HUES6 (cell line): ENCODE measurements around the gene BMP2K.

Experiments
- H3K27ac ChIP-seq: 2 replicates; pipeline ENCODE4 v1.7.0; 2013; ENCODE audit warnings: low read depth, mild to moderate bottlenecking, low read length, inconsistent platforms
- H3K27me3 ChIP-seq: 2 replicates; pipeline ENCODE4 v1.6.1; 2013; ENCODE audit warnings: low read length; ENCODE audit not compliant: control insufficient read depth, insufficient read depth
- H3K36me3 ChIP-seq: 2 replicates; pipeline ENCODE4 v1.6.1; 2013; ENCODE audit warnings: low read length; ENCODE audit not compliant: control insufficient read depth, insufficient read depth
- H3K4me1 ChIP-seq: 2 replicates; pipeline ENCODE4 v1.6.1; 2013; ENCODE audit warnings: low read length; ENCODE audit not compliant: control insufficient read depth, insufficient read depth
- H3K4me3 ChIP-seq: 2 replicates; pipeline ENCODE4 v1.5.1; 2013; ENCODE audit warnings: low read depth, low read length
- H3K9ac ChIP-seq: one replicate; pipeline ENCODE4 v1.6.1; 2013; ENCODE audit warnings: mild to moderate bottlenecking, low read length
- H3K9me3 ChIP-seq: 2 replicates; pipeline ENCODE4 v1.6.1; 2013; ENCODE audit warnings: low read depth, low read length; ENCODE audit not compliant: control insufficient read depth, insufficient read depth

Gene BMP2K

GRCh38 chr4:78953769-78954666 is 177.9 kb downstream of the BMP2K start:
- Histone ChIP-seq H3K9ac (no peak overlapping the region), H3K4me1 (no peaks in the 10 kb centered on the region), H3K27me3 (no peaks in the 10 kb centered on the region), H3K36me3 (no peaks in the 10 kb centered on the region), H3K27ac (no peak overlapping the region), H3K9me3 (no peaks in the 10 kb centered on the region), H3K4me3 (no peak overlapping the region)

- Histone ChIP-seq H3K9ac (no peak overlapping the region), H3K9me3 (no peaks in the 10 kb centered on the region), H3K27ac (no peak overlapping the region), H3K27me3 (no peaks in the 10 kb centered on the region), H3K4me3 (no peak overlapping the region), H3K36me3 (no peaks in the 10 kb centered on the region), H3K4me1 (no peaks in the 10 kb centered on the region)
Measured at GRCh38 chr4:78956975-78957374, 180.8 kb downstream of the BMP2K start.

- Histone ChIP-seq H3K27ac (no peak overlapping the region), H3K4me1 (no peaks in the 10 kb centered on the region), H3K4me3 (no peak overlapping the region), H3K27me3 (no peaks in the 10 kb centered on the region), H3K9me3 (no peaks in the 10 kb centered on the region), H3K9ac (no peak overlapping the region), H3K36me3 (no peaks in the 10 kb centered on the region)
Measured at GRCh38 chr4:78960926-78961325, 184.8 kb downstream of the BMP2K start.
